C4-2B (cell line): ENCODE data around the gene GKN2.
"Not testable (repeated sequence)": the region's sequence is repeated elsewhere in the genome, so short reads cannot be mapped to it uniquely, and the experiment has no call there.

Source experiments
- H3K27ac ChIP-seq: fragments of 450-650 bp; 2 replicates; pipeline ENCODE4 v1.5.1; 2017
- CTCF ChIP-seq: fragments of 450-650 bp; conservative IDR thresholded peaks from 2 replicates; pipeline ENCODE4 v1.5.1; 2017; ENCODE audit warnings: mild to moderate bottlenecking
- ZFX ChIP-seq: fragments of 450-650 bp; IDR thresholded peaks from 2 replicates; pipeline ENCODE4 v1.6.1; 2017

GKN2 gene

DNA sequence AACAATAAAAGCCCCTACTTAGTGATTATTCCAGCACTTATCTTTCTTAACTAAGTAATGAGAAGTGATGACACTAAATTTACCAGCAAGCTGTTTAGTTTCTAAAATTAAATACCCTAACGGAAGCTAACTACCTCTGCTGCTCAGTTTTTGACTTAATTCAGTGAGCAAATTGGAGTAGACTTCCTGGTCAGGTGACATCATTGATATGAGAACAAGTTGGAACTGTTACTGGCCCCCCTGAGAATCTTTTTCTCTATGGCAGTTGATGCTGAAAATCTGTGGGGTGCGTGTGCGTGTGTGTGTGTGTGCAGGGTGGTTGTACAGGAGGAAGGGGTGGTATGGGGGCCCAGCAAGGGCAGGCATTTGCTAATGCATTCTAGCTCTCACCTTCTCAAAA, 46.0 kb downstream of the GKN2 start:
- TF ChIP-seq CTCF (no peak), ZFX (no peak)
- H3K27ac ChIP-seq, result no peak overlapping the region

DNA sequence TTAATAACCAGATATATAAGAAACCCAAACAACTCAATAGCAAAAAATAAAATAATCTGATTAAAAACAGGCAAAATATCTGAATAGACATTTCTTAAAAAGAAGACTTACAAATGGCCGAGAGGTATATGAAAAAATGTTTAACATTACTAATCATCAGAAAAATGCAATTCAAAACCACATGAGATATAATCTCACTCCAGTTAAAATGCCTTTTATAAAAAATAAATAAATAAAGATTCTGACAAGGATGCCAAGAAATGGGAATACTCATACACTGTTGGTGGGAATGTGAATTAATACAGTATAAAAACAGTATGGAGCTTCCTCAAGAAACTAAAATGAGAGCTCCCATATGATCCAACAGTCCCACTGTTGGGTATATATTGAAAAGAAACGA, 47.6 kb downstream of the GKN2 start:
- TF ChIP-seq ZFX (no peak), CTCF (no peak)

DNA sequence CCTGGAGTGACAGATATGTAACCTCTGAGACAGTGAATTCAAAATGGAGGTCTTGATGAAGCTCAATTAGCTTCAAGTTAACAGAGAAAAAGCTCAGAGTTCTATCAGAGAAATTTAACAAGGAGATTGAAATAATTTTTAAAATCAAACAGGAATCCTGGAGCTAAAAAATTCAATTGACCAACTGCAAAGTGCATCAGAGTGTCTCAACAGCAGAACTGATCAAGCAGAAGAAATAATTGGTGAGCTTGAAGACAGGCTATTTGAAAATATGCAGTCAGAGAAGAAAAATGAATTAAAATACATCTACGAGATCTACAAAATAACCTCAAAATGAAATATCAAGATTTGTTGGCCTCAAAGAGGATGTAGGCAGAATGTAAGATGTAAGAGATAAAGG, 51.1 kb downstream of the GKN2 start:
- H3K27ac ChIP-seq, result no peak overlapping the region
- TF ChIP-seq CTCF (no peak), ZFX (no peak)

More for the DNA sequence above, 47.6 kb downstream of the GKN2 start:
- no peak overlapping the region for H3K27ac ChIP-seq

- 0 out of 2 replicates have a peak, but pooled peaks have one; percentile 8 for TF ChIP-seq CTCF
- TF ChIP-seq ZFX, result no peak
- no peak overlapping the region for H3K27ac ChIP-seq
Observed at GRCh38 chr2:68901199-68901514, 51.5 kb downstream of the GKN2 start.

DNA sequence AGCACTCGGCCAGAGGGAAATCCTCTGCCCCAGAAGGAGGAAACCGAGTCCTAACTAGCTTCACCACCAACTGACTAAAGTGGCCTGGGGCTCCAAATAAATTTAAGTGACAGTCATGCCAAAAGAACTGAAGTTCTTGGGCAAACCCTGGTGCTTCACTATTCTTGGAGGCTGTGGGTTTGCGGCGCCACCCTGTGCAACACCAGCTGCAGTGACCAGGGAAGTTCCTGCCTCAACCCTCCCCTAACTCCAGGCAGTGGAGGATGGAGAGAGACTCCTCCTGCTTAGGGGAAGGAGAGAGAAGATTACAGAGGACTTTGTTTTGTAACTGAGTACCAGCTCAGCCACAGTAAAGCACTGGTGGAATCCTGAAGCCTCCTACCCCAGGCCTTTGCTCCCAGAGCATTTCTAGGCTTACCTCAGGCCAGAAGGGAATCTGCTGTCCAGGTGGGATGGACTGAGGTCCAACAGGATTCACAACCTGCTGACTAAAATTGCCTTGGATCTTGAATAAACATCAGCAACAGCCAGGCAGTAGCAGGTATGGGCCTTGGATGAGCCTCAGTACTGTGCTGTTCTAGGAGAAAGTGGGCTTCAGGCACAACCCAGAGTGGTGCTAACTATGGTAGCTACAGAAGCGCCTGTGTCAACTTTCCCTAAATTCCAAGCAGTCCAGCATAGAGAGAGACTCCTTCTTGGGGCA, 52.0 kb downstream of the GKN2 start:
- no peak for TF ChIP-seq CTCF
- no peak for TF ChIP-seq ZFX
- no peak overlapping the region for H3K27ac ChIP-seq

GRCh38 chr2:68895981-68896380, 56.7 kb downstream of the GKN2 start:
- not testable (repeated sequence) for H3K27ac ChIP-seq
